ENCODE results near the gene UBE2I.
A peak's percentile ranks its signal among the peaks of the same experiment; 100 is the strongest.

The UBE2I gene

GRCh38 chr16:1295465-1295864 is 14.0 kb upstream of the UBE2I start:
- no peak for TF ChIP-seq CTCF (IDR thresholded peaks at IDR 0.05)

- no peak for TF ChIP-seq CTCF (IDR thresholded peaks at IDR 0.05)
Observed at GRCh38 chr16:1297018-1297696, 12.3 kb upstream of the UBE2I start.

- no peak for TF ChIP-seq CTCF (IDR thresholded peaks at IDR 0.05)
Observed at GRCh38 chr16:1298406-1298805, 11.0 kb upstream of the UBE2I start.

- TF ChIP-seq CTCF (IDR thresholded peaks at IDR 0.05): no peak
Observed at GRCh38 chr16:1299012-1299867, 10.2 kb upstream of the UBE2I start.

GRCh38 chr16:1299868-1300203 is 9.6 kb upstream of the UBE2I start:
- TF ChIP-seq CTCF (IDR thresholded peaks at IDR 0.05): no peak

- TF ChIP-seq CTCF (IDR thresholded peaks at IDR 0.05): peak; percentile 95
Observed at GRCh38 chr16:1300664-1301476, 8.6 kb upstream of the UBE2I start.

GRCh38 chr16:1301562-1301961 is 7.9 kb upstream of the UBE2I start:
- no peak for TF ChIP-seq CTCF (IDR thresholded peaks at IDR 0.05)
